WERI-Rb-1 (cell line): ENCODE measurements around the gene PAQR3.

Source experiments
- DNase-seq: peaks from one replicate; pipeline ENCODE4 v3.0.0-alpha.2; 2020
- H3K27ac ChIP-seq: fragments of 250-450 bp; sonication (Bioruptor Pico); 2 replicates; pipeline ENCODE4 v1.5.1; 2020; ENCODE audit warnings: mild to moderate bottlenecking, moderate library complexity
- H3K27me3 ChIP-seq: fragments of 250-450 bp; sonication (Bioruptor Pico); 2 replicates; pipeline ENCODE4 v1.5.1; 2021; ENCODE audit warnings: mild to moderate bottlenecking, low read depth, moderate library complexity; ENCODE audit not compliant: insufficient read depth, severe bottlenecking
- H3K36me3 ChIP-seq: fragments of 250-450 bp; sonication (Bioruptor Pico); 2 replicates; pipeline ENCODE4 v1.5.1; 2020; ENCODE audit warnings: mild to moderate bottlenecking, moderate library complexity
- H3K4me3 ChIP-seq: 2 replicates; pipeline ENCODE4 v1.5.1; 2011; ENCODE audit warnings: low read depth, mild to moderate bottlenecking, control low read depth, low read length
- H3K9me3 ChIP-seq: fragments of 250-450 bp; sonication (Bioruptor Pico); 2 replicates; pipeline ENCODE4 v1.5.1; 2021; ENCODE audit warnings: mild to moderate bottlenecking, moderate library complexity; ENCODE audit not compliant: severe bottlenecking
- CTCF ChIP-seq: IDR thresholded peaks from 2 replicates; pipeline ENCODE4 v1.5.1; 2011; ENCODE audit warnings: low read depth, mild to moderate bottlenecking, control low read depth, inconsistent platforms, low read length

Gene PAQR3

GRCh38 chr4:78907638-78908037 lies 31.6 kb downstream of the PAQR3 start:
- Histone ChIP-seq H3K4me3 (no peak overlapping the region), H3K36me3 (0 out of 2 replicates have a peak, but pooled peaks cover 2% of the 10 kb centered on the region), H3K27ac (no peak overlapping the region), H3K9me3 (no peaks in the 10 kb centered on the region), H3K27me3 (no peaks in the 10 kb centered on the region)
- no peak for DNase-seq
- TF ChIP-seq CTCF, result no peak

- Histone ChIP-seq H3K9me3 (no peaks in the 10 kb centered on the region), H3K27ac (no peak overlapping the region), H3K36me3 (no peaks in the 10 kb centered on the region), H3K4me3 (no peak overlapping the region), H3K27me3 (no peaks in the 10 kb centered on the region)
- no peak for TF ChIP-seq CTCF
- DNase-seq, result no peak
Measured at GRCh38 chr4:78904143-78904542, 35.1 kb downstream of the PAQR3 start.

GRCh38 chr4:78902298-78902697 lies 36.9 kb downstream of the PAQR3 start:
- Histone ChIP-seq H3K27me3 (no peaks in the 10 kb centered on the region), H3K4me3 (no peak overlapping the region), H3K27ac (peak overlapping the region; percentile 70), H3K36me3 (no peaks in the 10 kb centered on the region), H3K9me3 (no peaks in the 10 kb centered on the region)
- peak; percentile 77 for DNase-seq
- TF ChIP-seq CTCF, result no peak

GRCh38 chr4:78901882-78902281 lies 37.4 kb downstream of the PAQR3 start:
- H3K27me3 ChIP-seq, result no peaks in the 10 kb centered on the region
- no peak for DNase-seq
- no peak overlapping the region for H3K4me3 ChIP-seq
- H3K27ac ChIP-seq, result peak overlapping the region; percentile 70
- no peaks in the 10 kb centered on the region for H3K9me3 ChIP-seq
- TF ChIP-seq CTCF, result no peak
- H3K36me3 ChIP-seq, result no peaks in the 10 kb centered on the region

- H3K27me3 ChIP-seq, result no peaks in the 10 kb centered on the region
- H3K4me3 ChIP-seq, result no peak overlapping the region
- H3K36me3 ChIP-seq, result no peaks in the 10 kb centered on the region
- no peaks in the 10 kb centered on the region for H3K9me3 ChIP-seq
- DNase-seq, result no peak
- H3K27ac ChIP-seq, result no peak overlapping the region
- no peak for TF ChIP-seq CTCF
Measured at GRCh38 chr4:78899302-78899701, 39.9 kb downstream of the PAQR3 start.

GRCh38 chr4:78889955-78890354 lies 49.3 kb downstream of the PAQR3 start:
- no peak for TF ChIP-seq CTCF
- no peaks in the 10 kb centered on the region for H3K9me3 ChIP-seq
- DNase-seq, result no peak
- no peak overlapping the region for H3K4me3 ChIP-seq
- no peaks in the 10 kb centered on the region for H3K27me3 ChIP-seq
- H3K27ac ChIP-seq, result no peak overlapping the region
- peaks cover 6% of the 10 kb centered on the region for H3K36me3 ChIP-seq
